Head of caudate nucleus (tissue), 42 donors: ENCODE measurements around the gene SLC35F1.
A peak's percentile ranks its signal among the peaks of the same experiment; 100 is the strongest.

Source experiments
- DNase-seq, 42 donors: peaks; one replicate each; pipeline versions ENCODE4 v3.0.0 to v3.0.0-alpha.2; 2020 to 2021; ENCODE audit warnings: mixed read lengths in 7 of 42
- intact Hi-C: fragments of 100-400 bp; cut with DNase I; formaldehyde crosslinking; loops from one replicate; pipeline ENCODE4 v1.15.0; 2022

SLC35F1 gene

DNA sequence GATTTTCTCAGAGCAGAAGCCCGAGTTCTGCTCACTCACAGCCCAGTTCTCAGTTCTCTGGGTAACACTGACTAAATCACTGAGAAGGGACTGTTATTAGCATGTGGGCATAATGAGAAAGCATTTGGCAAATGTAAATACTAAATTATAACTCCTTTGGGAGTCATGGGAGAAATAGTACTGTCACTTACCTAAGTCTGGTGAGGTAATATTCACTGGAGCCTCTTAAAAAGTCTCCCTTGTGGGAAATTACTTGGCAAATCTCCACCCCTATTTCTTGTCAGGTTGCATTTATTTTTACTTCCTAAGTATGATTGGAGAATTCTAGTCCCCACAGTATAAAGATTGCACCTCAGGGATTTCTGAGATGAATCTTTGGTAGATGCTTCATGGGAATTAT, 254.3 kb downstream of the SLC35F1 start:
- intact Hi-C loops: no loop called here
- DNase-seq: no peak

DNA sequence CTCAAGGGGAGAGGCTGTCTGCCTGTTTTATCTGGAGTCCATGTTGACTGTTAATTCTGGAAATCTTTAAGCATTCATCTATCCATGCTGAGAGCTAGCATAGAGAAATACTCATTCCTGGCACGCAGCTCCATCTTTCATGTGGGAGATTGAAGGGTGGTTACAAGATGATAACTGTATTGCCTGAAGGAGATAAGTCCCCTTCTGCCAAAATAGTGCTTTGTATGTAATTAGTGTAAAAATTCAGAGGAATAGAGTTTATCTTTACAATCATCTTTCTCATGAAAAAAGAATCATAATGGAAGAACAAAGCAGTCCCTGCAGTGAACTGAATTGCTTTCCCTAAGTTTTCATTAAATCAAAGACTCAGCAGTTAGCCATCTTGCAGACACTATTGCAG, 256.5 kb downstream of the SLC35F1 start:
- intact Hi-C loops: no loop called here
- no peak for DNase-seq

DNA sequence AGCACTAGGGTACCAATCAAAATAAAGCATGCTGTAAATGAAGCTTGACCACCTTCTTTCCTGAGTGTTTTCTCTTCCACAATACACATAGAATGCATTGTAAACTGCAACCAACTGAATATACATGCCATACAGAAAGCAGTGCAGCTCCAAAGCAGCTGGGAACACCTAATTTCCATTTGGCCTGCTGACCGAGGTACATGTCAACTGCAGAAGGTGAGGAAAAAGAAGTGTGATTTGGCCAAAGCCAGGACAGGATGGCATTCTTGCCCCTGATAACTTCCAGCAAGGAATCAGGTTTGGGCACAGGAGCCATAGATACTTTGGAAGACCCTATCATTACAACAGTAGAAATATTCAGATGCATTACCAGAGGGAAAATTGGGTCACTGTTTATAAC, 258.4 kb downstream of the SLC35F1 start:
- DNase-seq: no peak
- intact Hi-C loops: no loop called here

DNA sequence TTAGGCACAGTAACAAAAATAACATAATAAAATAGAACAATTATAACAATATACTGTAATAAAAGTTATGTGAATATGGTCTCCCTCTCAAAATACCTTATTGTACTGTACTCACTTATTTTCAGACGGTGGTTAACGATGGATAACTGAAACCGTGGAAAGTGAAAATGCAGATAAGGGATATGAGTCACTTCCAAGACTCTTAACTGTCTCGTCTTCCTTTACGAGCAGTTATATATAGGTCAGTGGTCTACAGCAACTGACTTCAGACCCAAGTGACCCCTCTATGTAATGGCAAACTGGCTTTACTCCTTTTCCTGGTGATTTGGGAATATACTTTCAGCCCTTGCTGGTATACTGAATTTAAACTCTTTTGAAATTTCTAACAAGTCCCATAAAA, 261.4 kb downstream of the SLC35F1 start:
- intact Hi-C loops: no loop called here
- no peak for DNase-seq

DNA sequence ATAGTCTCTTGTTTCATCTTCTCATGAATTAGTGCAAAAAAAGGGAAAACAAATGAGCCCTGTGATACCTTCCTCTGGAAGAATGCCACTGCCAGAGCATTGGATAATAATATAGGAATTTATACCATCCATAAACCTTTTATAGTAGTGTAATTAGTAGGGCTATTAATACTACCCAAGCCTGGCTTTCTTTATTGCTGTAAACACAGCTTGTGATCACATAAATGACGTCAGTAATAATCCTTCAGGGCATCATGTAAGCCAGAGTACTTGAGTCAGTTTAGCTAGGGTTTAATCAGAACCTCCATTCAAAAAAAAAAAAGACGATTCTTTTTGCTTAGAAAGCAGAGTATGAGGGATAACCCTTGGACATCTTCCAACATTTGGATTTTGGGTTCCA, 264.8 kb downstream of the SLC35F1 start:
- intact Hi-C loops: no loop called here
- DNase-seq: no peak

DNA sequence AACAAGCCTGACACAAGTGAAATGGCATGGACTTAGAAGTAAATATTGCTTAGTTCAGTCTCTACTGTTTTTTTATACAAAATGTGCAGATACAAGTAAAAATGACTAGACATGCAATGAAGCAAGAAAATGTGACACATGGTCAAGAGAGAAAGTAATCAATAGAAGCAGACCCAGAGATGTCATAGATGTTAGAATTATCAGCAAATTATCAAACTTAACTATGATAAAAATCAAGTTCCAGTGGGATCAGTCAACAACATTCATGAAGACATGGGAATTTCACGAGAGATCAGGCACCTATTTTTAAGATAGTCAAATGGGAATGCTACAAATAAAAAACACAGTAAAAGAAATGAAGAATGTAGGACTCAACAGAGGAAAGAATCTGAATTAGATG, 267.0 kb downstream of the SLC35F1 start:
- intact Hi-C loops: no loop called here
- DNase-seq: no peak

DNA sequence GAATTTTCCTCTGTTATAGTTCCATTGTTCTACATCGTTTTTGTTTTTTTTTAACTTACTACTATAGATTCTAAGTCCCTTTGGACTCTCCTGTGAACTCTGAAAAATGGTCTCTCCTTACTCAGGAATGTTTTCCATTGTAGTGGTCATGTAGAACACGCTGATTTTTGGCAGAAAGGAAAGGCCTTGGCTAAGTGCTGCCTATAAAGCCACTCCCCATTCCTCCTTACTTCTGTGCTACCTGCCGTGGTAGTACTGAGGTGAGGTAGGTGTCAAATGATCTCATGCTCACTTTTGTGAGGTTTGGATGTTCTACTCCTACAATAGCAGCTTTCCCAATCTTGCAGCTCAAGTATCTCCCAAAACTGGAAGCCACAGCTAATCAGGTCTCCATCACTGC, 270.7 kb downstream of the SLC35F1 start:
- no peak for DNase-seq
- intact Hi-C loops: no loop called here

DNA sequence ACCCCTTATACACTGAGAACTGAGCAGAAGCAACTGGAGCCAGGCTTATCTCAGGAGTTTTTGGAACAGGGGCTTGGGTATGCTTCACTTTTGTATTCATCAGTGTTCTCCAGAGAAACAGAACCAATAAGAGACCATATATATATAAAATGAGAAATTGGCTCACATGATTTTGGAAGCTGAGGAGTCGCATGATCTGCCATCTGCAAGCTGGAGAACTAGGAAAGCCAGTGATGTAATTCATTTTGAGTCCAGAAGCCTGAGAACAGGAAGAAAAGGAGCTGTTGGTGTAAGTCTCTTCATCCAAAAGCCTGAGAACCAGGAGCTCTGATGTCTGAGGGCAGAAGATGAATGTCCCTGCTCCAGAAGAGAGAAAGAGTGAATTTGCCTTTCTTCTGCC, 272.0 kb downstream of the SLC35F1 start:
- no peak for DNase-seq
- intact Hi-C loops: no loop called here

DNA sequence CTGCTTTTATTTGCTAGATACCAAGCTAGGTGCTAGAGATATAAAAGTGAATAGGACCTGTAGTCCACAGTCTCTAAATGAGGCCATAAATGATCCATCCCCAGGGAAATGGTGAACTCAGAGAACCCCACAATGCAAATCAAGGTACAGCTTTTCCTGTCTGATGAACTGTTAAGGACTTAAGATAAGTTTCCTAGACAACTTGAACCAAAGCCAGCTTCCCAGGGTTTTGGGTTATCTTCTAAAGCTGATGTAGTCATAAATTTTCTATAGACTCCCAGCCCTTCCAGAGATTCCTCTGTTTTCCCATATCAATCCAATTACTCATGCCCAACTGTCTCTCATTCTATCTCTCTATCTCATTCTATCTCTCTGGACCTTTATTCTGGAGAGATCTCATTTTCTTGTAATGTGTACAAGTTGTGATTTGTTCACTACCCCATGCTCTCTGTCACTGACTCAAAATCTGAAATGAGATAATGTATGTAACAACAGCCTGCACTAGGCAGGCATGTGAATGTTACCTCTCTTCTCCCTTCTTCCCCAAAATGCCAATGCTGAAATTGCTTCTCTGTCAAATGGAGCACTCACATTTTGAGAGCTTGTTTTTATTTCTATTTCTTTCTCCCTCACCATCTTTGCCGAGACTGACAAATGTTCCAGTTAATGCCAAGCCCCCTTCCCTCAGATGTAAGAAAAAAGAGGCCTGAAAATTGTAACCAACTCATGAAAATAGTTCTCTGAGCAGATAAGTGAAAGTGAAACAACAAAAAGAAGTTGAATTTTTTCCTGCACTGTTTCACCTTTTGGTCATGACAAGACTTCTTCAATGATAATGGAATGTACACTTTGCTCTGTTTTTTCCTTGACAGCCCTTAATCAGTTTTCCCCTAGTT, 279.9 kb downstream of the SLC35F1 start:
- intact Hi-C loops: no loop called here
- peak in 1 of 42 donors; percentile 6 for DNase-seq

DNA sequence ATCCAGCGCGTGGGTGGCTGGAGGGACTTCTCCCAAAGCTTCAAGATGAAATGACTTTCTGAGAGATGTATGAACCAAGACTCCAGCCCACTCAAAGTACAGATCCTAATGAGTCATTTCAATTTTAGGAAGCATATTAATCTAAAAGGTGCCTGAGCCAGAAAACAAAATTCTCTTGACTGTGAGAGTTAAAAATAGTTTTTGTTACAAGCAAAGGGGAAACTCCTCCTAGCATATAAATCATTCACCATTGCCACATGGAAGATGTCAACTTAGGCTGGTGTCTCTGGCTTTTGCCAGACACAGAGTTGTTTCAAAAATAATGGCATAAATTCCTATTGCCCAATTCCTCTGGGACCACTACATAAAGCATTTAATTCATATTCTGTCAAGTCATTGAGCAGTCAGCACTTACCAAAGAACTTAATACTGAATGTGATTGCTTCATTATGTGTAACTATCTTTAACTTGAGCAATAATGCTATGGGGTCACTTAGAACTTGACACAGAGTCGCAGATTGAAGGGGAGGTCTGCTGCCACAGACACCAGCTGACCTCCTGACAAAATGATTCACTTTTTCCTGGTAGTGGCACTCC, 280.6 kb downstream of the SLC35F1 start:
- DNase-seq: peak in 36 of 42 donors; percentile 9 to 77 (median 41)
- intact Hi-C loops: no loop called here

DNA sequence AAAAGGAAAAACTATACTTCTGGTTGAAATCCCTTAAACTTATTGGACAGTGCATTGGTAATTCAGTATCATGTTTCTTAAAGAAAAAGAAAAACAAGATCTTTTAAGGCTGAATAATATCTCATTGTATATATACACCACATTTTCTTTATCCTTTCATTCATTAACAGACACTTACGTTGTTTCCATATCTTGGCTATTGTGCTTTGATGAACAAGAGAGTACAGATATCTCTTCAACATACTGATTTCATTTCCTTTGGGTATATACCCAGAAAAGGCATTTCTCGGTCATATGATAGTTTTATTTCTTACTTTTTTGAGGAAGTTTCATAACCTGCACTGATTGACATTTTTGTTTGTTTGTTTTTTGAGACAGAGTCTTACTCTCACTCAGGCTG, 281.5 kb downstream of the SLC35F1 start:
- intact Hi-C loops: no loop called here
- no peak for DNase-seq

DNA sequence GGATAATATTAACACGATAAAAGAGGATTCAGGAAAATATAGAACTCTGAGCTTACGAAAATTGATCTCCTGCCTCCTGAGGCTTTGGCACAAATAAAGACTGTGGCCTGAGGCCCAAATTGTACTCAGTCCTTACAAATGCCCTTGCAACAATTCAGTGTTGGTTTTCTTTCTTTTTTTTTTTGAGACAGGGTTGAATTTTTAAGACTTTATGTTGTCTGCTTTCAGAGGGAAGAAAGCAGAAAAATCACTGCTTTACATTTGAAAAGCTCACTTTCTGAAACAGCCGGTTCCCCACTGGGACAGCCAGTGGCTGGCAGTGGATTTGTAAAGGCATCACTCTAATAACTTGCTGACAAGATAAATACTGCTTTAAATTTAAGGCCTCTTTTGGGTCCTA, 290.5 kb downstream of the SLC35F1 start:
- intact Hi-C loops: no loop called here
- DNase-seq: no peak

DNA sequence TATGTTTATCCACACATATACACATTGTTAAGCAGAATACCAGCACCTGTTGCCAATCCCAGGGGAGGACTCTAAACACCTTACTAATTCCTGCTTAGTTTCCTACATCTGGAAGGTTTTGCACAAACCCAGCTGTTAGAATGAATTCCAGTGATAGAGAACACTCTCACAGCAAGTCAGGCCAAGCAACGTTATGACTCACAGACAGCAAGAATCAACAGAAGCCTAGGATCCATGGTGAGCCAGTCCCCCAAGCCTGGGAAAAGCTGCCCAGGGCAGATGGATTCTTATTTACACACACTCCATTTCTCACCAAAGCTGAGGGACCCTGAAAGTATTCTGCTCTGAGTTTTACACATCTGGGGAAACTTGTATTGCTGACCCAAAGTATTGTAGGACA, 291.7 kb downstream of the SLC35F1 start:
- no peak for DNase-seq
- intact Hi-C loops: no loop called here

DNA sequence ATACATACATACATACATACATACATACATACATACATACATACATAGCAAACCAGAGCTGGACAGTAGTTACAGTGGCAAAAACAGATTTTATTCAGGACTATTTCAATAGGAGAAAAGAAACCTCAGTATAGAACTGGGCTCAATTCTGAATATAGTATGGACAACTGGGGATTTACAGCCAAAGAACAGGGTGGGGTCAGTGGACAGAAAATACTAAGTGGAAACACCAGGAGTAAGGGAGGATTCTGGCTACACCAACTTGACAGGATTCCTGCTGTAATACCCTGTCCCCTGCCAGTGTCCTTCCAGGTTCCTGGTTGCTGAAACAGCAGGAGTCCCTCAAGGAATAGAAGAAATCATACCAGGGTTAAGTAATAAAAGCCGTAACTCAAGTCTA, 293.1 kb downstream of the SLC35F1 start:
- no peak for DNase-seq
- intact Hi-C loops: no loop called here

DNA sequence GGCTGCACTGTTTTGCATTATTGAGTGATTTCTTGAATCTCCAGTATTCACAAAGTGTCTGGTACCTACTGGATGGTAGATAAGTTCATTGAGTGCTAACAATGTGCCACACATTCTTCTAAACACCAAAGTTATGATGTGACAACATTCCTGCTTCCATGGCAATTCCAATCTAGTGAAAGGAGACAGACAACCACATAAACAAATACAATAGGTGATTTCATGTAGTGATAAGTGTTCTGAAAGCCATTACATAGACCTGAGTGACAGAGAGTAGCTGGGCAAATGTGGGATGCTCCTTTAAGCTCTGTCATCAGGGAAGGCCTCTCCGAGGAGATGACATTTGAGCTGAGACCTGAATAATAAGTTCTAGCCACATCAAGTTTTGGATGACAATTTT, 295.5 kb downstream of the SLC35F1 start:
- no peak for DNase-seq

DNA sequence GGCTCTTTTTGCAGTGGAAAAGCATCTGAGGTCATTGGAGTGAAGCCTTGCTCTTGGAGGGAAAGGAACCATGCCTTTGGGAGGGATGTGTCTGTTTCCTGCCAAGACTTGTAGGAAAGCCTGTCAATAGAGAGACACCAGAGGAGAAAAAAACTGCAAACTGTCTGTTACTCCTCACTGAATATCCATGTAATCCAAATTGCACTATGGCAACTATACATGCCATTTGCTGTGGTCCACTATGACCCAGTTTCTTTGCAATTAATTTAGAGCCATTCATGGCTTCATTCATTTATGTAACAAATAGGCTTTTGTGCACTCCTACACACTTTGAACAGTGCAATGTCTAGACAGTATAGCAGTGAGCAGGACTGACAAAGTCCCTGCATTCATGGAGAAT, 296.5 kb downstream of the SLC35F1 start:
- intact Hi-C loops: no loop called here
- no peak for DNase-seq

More for the DNA sequence above, 295.5 kb downstream of the SLC35F1 start:
- intact Hi-C loops: no loop called here

DNA sequence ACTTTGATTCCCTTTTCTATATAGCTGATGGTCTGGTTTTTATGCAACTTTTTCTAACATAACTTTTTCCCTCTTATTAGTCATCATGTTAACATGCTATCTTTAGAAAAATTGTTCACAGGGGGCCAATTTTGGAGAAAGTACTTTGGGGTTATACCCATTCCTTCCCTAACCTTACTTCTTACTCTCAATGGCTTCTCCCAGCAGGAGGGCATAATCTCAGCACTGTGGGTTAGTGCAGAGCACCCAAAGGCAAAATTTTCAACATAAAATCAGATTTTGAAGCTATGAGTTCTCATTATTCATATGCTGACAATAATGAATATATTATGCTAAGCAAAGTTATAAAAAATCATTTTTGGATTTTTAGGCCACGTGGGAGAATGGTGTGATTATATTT, 299.2 kb downstream of the SLC35F1 start:
- DNase-seq: no peak
- intact Hi-C loops: no loop called here

DNA sequence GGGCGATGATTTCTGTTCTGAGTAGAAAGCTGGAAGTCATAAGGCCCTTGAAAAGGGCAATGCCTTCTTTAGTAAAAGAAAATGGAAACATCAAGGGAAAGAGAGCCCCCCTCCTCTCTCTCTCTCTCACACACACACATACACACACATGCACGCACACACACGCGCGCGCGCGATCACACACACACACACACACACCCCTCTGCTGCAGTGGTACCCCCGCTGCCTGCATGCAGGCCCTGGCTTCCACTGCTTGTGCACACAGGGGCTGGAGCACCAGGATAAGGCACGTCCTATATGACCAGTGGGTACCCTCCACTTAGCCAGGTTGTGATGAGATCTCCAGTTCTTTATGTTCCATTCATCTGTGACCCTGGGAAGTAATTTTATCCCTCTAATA, 300.9 kb downstream of the SLC35F1 start:
- intact Hi-C loops: no loop called here
- DNase-seq: no peak

DNA sequence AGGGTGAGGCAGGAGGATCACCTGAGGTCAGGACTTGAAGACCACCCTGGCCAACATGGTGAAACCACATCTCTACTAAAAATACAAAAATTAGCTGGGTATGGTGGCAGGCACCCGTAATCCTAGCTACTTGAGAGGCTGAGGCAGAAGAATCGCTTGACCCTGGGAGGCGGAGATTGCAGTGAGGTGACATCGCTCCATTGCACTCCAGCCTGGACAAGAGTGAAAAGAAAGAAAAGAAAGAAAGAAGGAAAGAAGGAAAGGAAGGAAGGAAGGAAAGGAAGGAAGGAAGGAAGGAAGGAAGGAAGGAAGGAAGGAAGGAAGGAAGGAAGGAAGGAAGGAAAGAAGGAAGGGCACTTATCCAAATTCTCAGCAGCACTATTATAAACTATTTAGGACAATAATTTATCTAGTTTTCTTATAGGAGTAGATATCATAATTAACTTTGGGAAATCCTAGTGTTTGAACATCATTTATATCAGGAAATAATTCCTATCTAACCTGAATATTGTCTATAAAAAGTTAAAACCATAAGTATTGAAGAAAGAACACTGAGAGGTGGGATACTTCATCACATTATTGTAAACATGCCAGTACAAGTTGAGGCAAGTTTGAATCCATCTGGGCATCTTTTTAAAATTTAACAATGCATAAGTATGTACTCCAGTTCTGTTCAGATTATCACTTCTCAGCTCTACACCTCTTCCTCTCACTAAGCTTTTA, 305.5 kb downstream of the SLC35F1 start:
- DNase-seq: no peak
- intact Hi-C loops: no loop called here

DNA sequence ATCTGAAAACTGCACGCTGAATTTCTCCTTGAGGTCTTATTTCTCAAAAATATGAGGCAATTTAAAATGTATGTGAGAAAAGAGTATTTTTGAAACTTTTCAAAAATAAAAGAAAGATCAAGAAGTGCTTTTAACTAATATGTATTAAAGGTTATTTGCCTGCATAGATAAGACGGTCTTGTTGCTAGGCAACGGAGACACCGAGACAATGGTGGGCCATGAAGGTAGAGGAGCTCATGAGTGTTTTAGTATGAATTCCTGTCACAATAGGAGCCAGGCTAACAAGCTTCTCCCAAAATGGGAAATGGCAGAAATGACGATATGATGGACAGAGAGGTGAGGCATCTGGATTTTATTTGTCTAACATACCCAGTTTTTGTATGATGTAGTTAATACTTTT, 308.2 kb downstream of the SLC35F1 start:
- intact Hi-C loops: no loop called here
- no peak for DNase-seq
